ENCODE measurements around the gene FAM43A.

FAM43A gene

GRCh38 chr3:194725346-194725745 is 39.7 kb downstream of the FAM43A start:
- TF ChIP-seq POLR2A (IDR thresholded peaks at IDR 0.05; ENCODE audit: extremely low read depth, insufficient read length) = no peak
- no peak for TF ChIP-seq MYC (IDR thresholded peaks at IDR 0.05; ENCODE audit: low read depth, low read length)
- no peak for TF ChIP-seq CTCF (IDR thresholded peaks at IDR 0.05; ENCODE audit: low read depth, low read length)
- TF ChIP-seq MAX (IDR thresholded peaks at IDR 0.05; ENCODE audit: low read depth, low read length) = no peak

GRCh38 chr3:194727435-194728128 is 41.9 kb downstream of the FAM43A start:
- no peak for DNase-seq (ENCODE audit: low read depth)
- TF ChIP-seq POLR2A (IDR thresholded peaks at IDR 0.05; ENCODE audit: extremely low read depth, insufficient read length) = no peak
- no peak for TF ChIP-seq MAX (IDR thresholded peaks at IDR 0.05; ENCODE audit: low read depth, low read length)
- TF ChIP-seq CTCF (IDR thresholded peaks at IDR 0.05; ENCODE audit: low read depth, low read length) = no peak
- no peak for TF ChIP-seq MYC (IDR thresholded peaks at IDR 0.05; ENCODE audit: low read depth, low read length)
- no peak overlapping the region for H3K4me3 ChIP-seq (ENCODE audit: low read depth, low read length)

More at GRCh38 chr3:194725346-194725745, 39.7 kb downstream of the FAM43A start:
- no peak overlapping the region for H3K4me3 ChIP-seq (ENCODE audit: low read depth, low read length)
- no peak for DNase-seq (ENCODE audit: low read depth)

GRCh38 chr3:194728986-194729385 is 43.3 kb downstream of the FAM43A start:
- DNase-seq (ENCODE audit: low read depth) = no peak
- H3K4me3 ChIP-seq (ENCODE audit: low read depth, low read length) = no peak overlapping the region
- TF ChIP-seq CTCF (IDR thresholded peaks at IDR 0.05; ENCODE audit: low read depth, low read length) (no peak), POLR2A (IDR thresholded peaks at IDR 0.05; ENCODE audit: extremely low read depth, insufficient read length) (no peak), MAX (IDR thresholded peaks at IDR 0.05; ENCODE audit: low read depth, low read length) (no peak)

- no peak for DNase-seq (ENCODE audit: low read depth)
- TF ChIP-seq CTCF (IDR thresholded peaks at IDR 0.05; ENCODE audit: low read depth, low read length) (no peak), POLR2A (IDR thresholded peaks at IDR 0.05; ENCODE audit: extremely low read depth, insufficient read length) (no peak), MAX (IDR thresholded peaks at IDR 0.05; ENCODE audit: low read depth, low read length) (no peak), MYC (IDR thresholded peaks at IDR 0.05; ENCODE audit: low read depth, low read length) (no peak)
- H3K4me3 ChIP-seq (ENCODE audit: low read depth, low read length) = no peak overlapping the region
Observed at GRCh38 chr3:194730365-194730764, 44.7 kb downstream of the FAM43A start.

GRCh38 chr3:194731506-194732073 is 45.9 kb downstream of the FAM43A start:
- DNase-seq (ENCODE audit: low read depth) = no peak
- H3K4me3 ChIP-seq (ENCODE audit: low read depth, low read length) = no peak overlapping the region
- TF ChIP-seq MAX (IDR thresholded peaks at IDR 0.05; ENCODE audit: low read depth, low read length) (no peak), MYC (IDR thresholded peaks at IDR 0.05; ENCODE audit: low read depth, low read length) (no peak), POLR2A (IDR thresholded peaks at IDR 0.05; ENCODE audit: extremely low read depth, insufficient read length) (no peak), CTCF (IDR thresholded peaks at IDR 0.05; ENCODE audit: low read depth, low read length) (no peak)
